ENCODE results near the gene AHNAK.
"Not testable (repeated sequence)": the region's sequence is repeated elsewhere in the genome, so short reads cannot be mapped to it uniquely, and the experiment has no call there.

AHNAK gene

GRCh38 chr11:62400760-62401159, 145.8 kb downstream of the AHNAK start:
- no peak for DNase-seq

DNA sequence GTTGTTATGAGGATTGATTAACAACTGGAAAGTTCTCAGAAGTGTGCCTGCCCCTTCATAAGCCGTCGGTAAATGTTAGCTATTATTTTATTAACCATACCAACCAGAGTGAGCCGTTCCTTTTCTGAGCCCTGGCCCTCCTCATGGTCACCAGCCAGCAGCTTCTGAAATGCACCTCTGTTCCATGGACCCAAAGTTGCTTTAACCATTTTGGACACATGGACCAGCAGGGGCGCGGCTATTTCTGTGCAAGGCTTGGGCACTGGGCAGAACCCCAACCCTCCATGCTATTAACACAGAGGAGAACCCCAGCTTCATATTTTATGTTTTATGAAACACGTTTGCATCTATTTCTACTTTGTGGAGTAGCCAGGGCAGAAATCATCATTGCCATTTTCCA, 146.3 kb downstream of the AHNAK start:
- no peak for DNase-seq

DNA sequence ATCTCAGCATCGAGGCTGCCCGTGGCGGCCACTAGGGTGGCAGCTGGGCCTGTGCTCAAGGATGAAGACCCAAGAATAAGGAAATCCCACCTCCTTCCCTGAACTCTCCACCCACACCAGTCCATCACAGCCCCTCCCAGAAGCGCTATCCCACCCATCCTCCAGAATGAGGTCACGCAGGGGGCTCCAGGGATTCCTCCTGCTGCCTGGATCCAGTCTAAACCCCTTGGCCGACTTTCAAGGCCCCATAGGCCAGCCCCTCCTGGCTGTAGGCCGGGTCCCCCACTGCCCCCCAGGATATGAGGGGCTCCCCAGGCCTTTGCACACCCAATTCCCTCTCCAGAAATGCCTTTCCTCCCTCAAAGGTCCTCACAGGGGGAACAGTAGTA, 146.7 kb downstream of the AHNAK start:
- DNase-seq, result no peak

- no peak for DNase-seq
Measured at GRCh38 chr11:62399172-62399877, 147.3 kb downstream of the AHNAK start.

- no peak for DNase-seq
Measured at GRCh38 chr11:62398011-62398994, 148.3 kb downstream of the AHNAK start.

DNA sequence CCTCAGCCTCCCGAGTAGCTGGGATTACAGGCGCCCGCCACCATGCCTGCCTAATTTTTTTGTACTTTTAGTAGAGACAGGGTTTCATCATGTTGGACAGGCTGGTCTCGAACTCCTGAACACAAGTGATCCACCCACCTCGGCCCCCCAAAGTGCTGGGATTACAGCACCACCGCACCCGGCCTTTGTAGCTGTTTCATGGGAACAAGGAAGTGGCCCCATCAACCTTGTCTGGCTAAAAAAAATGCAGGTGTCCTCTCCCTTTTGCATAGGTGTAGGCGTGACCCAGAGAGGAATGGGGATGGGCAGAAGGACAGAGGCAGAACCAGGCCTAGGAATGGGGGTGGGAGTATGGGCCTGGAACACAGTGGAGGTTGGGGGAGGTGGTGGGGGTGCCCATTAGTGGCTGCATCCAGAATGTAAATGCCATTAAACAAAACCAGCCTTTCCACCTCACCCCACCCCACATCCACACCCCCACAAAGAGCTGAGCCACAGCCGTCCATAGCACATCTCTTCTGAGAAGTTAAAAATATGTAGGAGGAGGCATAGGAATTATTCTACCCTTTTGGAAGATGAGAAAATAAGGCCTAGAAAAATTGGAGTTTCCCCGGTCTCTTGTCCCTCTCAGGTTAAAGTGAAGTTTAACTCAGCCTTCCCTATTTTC, 150.6 kb downstream of the AHNAK start:
- no peak for DNase-seq

GRCh38 chr11:62394825-62395538, 151.6 kb downstream of the AHNAK start:
- DNase-seq, result peak; percentile 53

DNA sequence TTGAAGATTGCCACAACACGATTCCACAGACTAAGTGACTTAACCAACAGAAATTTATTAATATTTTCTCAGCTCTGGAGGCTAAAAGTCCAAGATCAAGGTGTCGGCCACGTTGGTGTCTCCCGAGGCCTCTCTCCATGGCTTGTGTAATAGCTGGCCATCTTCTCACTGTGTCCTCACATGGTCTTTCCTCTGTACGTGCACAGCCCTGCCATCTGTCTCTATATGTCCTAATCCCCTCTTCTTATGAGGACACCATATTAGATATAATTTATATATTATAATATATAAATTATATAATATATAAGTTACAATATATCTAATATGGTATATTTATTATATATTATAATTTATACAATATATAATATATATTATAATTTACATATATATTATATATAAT, 152.9 kb downstream of the AHNAK start:
- DNase-seq, result peak; percentile 6

GRCh38 chr11:62393061-62393611, 153.5 kb downstream of the AHNAK start:
- no peak for DNase-seq

DNA sequence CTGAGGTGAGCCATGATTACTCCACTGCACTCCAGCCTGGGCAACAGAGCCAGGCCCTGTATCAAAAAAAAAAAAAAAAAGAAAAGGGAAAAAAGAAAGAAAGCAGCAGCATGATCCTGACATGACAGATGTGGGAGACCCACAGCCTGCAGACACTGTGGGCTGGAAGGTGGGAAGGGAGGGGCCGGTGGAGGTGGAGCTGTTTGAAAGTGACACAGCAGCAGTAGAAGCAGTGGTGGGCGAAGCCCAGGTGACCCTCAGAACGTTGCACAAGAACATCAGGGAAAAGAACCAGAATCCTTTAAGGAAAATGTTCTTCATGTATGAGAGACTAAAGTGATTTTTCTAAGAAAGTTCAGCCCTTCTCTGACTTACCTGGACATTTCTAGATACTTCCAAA, 154.1 kb downstream of the AHNAK start:
- DNase-seq, result no peak

DNA sequence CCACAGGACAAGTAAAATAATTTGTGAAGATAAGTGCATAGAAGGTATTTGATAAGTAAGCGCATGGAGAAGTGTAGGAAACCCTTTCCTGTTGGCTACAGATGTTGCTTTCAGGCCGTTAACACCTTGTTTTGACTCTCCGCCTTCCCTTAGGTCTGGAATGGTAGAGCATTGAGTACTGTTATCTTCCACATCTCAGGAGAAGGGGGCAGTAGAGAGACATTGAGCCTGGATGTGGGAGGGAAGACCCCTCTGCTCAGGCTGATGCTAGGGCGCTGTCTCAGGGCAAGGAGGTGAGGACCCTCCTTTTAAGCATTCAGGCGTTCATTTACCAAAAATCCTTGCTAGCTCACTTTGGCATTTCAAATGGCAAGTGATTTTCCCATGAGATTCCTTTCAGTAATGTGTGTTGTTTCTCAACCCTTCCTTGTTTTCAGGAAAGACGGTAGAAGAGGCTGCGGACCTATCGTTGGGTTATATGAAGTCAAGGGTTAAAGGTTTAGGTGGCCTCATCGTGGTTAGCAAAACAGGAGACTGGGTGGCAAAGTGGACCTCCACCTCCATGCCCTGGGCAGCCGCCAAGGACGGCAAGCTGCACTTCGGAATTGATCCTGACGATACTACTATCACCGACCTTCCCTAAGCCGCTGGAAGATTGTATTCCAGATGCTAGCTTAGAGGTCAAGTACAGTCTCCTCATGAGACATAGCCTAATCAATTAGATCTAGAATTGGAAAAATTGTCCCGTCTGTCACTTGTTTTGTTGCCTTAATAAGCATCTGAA, 154.8 kb downstream of the AHNAK start:
- no peak for DNase-seq

DNA sequence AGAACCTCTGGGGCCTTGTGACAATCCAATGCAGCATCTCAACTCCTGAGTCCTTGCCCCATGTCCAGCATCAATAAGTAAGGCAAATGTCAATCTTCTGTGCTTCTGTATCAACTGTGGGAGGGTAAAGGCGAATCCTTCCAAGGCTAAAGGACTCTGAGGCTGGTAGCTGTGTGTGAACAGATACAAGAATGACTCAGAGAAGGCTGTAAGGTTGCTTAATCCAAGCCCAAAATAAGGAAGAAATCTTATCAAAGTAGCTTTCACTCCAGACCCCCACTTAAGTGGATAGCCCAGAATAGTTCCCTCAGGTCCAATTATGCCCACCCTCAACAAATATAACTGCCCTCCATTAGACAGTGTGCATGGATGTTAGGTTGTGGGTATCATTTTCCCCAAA, 155.9 kb downstream of the AHNAK start:
- no peak for DNase-seq

- DNase-seq, result no peak
Measured at GRCh38 chr11:62390237-62390636, 156.4 kb downstream of the AHNAK start.

DNA sequence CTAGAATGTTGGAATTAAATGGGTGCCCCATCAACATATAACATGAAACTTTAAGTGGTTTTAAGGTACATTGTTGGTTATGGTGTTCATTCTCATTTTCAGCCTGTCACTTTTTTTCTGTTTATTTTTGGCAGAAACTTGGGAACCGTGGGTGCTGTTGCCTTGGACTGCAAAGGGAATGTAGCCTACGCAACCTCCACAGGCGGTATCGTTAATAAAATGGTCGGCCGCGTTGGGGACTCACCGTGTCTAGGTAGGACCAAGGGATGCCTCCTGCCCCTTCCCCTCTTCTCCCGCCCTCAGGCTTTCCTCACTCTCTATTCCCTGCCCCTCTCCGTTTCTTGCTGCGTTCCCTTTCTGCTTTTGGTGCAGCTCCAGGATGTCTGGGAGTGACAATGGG, 157.6 kb downstream of the AHNAK start:
- DNase-seq, result no peak

DNA sequence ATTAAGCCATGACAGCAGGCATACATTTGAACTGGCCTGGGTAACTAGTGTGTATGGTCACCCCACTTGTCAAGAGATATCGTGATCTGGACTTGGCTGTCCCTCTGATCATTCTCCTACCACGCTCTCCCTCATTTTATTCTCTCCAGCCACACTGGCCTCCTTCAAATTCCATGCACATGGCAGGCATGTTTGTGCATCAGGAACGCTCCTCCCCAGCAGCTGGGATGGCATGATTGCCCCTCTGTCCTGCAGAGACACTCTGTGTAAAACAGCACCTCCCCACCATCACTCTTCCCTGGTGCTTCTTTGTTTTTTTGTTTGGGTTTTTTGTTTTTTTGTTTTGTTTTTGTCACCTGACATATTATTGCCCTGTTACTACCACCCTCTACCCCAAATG, 159.2 kb downstream of the AHNAK start:
- DNase-seq, result no peak

DNA sequence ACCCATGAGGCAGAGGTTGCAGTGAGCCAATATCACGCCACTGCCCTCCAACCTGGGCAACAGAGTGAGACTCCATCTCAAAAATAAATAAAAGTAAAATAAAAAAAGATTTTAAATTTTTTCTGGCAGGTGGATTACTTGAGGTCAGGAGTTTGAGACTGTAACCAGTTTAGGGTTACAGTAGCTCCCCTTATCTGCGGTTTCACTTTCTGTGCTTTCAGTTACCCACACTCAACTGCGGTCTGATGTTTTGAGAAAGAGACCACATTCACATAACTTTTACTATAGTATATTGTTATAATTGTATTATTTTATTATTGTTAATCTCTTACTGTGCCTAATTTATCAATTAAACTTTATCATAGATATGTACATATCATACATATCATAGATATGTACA, 160.5 kb downstream of the AHNAK start:
- not testable (repeated sequence) for DNase-seq

GRCh38 chr11:62383822-62384221, 162.8 kb downstream of the AHNAK start:
- DNase-seq, result no peak
